ENCODE measurements around the gene NTN5. TPM values are rescaled to one million over a fixed set of nuclear protein-coding genes. Genes with fewer than 3 reads are reported as not detected.

The NTN5 gene
- total and polyA plus RNA-seq, 9 of the 15 experiments (the other 6 are each of a cell fraction or from before 2014, with no cell fraction given): not detected

DNA sequence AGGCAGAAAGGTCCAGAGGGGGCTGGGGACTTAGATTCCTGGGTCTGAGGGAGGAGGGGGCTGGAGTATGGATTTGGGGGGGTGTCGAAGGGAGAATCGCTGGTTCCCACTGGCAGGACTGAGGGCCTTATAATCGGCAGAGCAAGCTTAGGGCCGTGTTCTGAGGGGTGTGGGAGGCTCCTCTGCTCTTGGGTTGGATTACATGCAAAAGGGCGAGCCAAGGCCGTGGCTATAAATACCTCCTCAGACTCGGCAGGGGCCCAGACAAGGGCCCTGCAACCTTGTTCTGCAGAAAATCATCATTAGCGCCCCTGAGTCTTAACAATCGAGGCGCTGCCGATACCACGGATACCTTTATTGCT is 47.4 kb upstream of the NTN5 start (continued):
- TF ChIP-seq XRCC3 (IDR thresholded peaks at IDR 0.05) (no peak), FOXJ2 (tag; IDR thresholded peaks at IDR 0.05) (no peak), ZKSCAN8 (CRISPR knock-in tag; IDR thresholded peaks at IDR 0.05) (no peak), HDAC1 (IDR thresholded peaks at IDR 0.05) (no peak), HSF4 (CRISPR knock-in tag; IDR thresholded peaks at IDR 0.05; ENCODE audit: borderline replicate concordance) (no peak), ZNF561 (CRISPR knock-in tag; conservative IDR thresholded peaks at IDR 0.05) (no peak), DLX4 (CRISPR knock-in tag; IDR thresholded peaks at IDR 0.05) (no peak), TSC22D4 (tag; IDR thresholded peaks at IDR 0.05) (no peak), ZNF436 (CRISPR knock-in tag; IDR thresholded peaks at IDR 0.05) (no peak), HINFP (tag; conservative IDR thresholded peaks at IDR 0.05; ENCODE audit: low read depth) (no peak), CBX3 (IDR thresholded peaks at IDR 0.05; ENCODE audit: borderline replicate concordance in 1 of 2, low read length in 2 of 2) (no peak), GATA2 (CRISPR knock-in tag; IDR thresholded peaks at IDR 0.05) (no peak), CTCF (IDR thresholded peaks at IDR 0.05 in 2 of 3, conservative IDR thresholded peaks at IDR 0.05 in 1 of 3; ENCODE audit: insufficient read depth in 2 of 3, low read depth in 1 of 3, low read length in 3 of 3) (no peak), MAFK (IDR thresholded peaks at IDR 0.05; ENCODE audit: low read length) (no peak), ZNF239 (CRISPR knock-in tag; IDR thresholded peaks at IDR 0.05) (no peak), MEF2A (IDR thresholded peaks at IDR 0.05; ENCODE audit: control insufficient read depth, low read depth, low read length) (peak; percentile 43; the same call in 1 of the 2 replicates), ZNF764 (CRISPR knock-in tag; IDR thresholded peaks at IDR 0.05; ENCODE audit: low read depth) (no peak), DACH1 (IDR thresholded peaks at IDR 0.05; ENCODE audit: partially characterized antibody) (no peak)
- TF ChIP-seq, protein P1, sequence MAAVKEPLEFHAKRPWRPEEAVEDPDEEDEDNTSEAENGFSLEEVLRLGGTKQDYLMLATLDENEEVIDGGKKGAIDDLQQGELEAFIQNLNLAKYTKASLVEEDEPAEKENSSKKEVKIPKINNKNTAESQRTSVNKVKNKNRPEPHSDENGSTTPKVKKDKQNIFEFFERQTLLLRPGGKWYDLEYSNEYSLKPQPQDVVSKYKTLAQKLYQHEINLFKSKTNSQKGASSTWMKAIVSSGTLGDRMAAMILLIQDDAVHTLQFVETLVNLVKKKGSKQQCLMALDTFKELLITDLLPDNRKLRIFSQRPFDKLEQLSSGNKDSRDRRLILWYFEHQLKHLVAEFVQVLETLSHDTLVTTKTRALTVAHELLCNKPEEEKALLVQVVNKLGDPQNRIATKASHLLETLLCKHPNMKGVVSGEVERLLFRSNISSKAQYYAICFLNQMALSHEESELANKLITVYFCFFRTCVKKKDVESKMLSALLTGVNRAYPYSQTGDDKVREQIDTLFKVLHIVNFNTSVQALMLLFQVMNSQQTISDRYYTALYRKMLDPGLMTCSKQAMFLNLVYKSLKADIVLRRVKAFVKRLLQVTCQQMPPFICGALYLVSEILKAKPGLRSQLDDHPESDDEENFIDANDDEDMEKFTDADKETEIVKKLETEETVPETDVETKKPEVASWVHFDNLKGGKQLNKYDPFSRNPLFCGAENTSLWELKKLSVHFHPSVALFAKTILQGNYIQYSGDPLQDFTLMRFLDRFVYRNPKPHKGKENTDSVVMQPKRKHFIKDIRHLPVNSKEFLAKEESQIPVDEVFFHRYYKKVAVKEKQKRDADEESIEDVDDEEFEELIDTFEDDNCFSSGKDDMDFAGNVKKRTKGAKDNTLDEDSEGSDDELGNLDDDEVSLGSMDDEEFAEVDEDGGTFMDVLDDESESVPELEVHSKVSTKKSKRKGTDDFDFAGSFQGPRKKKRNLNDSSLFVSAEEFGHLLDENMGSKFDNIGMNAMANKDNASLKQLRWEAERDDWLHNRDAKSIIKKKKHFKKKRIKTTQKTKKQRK (IDR thresholded peaks at IDR 0.05; ENCODE audit: borderline replicate concordance, low read depth, low read length): no peak
- TF ChIP-seq, protein P2, sequence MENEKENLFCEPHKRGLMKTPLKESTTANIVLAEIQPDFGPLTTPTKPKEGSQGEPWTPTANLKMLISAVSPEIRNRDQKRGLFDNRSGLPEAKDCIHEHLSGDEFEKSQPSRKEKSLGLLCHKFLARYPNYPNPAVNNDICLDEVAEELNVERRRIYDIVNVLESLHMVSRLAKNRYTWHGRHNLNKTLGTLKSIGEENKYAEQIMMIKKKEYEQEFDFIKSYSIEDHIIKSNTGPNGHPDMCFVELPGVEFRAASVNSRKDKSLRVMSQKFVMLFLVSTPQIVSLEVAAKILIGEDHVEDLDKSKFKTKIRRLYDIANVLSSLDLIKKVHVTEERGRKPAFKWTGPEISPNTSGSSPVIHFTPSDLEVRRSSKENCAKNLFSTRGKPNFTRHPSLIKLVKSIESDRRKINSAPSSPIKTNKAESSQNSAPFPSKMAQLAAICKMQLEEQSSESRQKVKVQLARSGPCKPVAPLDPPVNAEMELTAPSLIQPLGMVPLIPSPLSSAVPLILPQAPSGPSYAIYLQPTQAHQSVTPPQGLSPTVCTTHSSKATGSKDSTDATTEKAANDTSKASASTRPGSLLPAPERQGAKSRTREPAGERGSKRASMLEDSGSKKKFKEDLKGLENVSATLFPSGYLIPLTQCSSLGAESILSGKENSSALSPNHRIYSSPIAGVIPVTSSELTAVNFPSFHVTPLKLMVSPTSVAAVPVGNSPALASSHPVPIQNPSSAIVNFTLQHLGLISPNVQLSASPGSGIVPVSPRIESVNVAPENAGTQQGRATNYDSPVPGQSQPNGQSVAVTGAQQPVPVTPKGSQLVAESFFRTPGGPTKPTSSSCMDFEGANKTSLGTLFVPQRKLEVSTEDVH (IDR thresholded peaks at IDR 0.05; ENCODE audit: low read depth, partially characterized antibody): no peak
